Measurements from ENCODE around the gene ROMO1. TPM values are rescaled to one million over a fixed set of nuclear protein-coding genes. Genes with fewer than 3 reads are reported as not detected.
"Not testable (repeated sequence)": the region's sequence is repeated elsewhere in the genome, so short reads cannot be mapped to it uniquely, and the experiment has no call there.

The ROMO1 gene
- total and polyA plus RNA-seq, 11 donors = 120 to 591 (median 177) TPM

GRCh38 chr20:35704514-35705261, 5.5 kb downstream of the ROMO1 start:
- intact Hi-C loops (cut with DNase I) = loop anchor here in 1 of 10 donors (5.0 to 10.0 kb wide), 2 partner anchors 33 to 180 kb away; no protein-coding TSS in a partner anchor
- H3K36me3 ChIP-seq = peaks cover 0 to 94% (median 90%) of the 10 kb centered on the region in 9 donors
- DNase-seq (no peak), ATAC-seq (no peak)
- no peaks in the 10 kb centered on the region for H3K27me3 ChIP-seq
- peaks cover 0 to 31% (median 16%) of the 10 kb centered on the region in 12 donors for H3K4me1 ChIP-seq
- TF ChIP-seq POLR2A (IDR thresholded peaks at IDR 0.05) (no peak), CTCF (IDR thresholded peaks at IDR 0.05) (no peak)
- 85 to 89% (median 88%) methylated on average over 5 of the region's 5 CpGs for WGBS, 4 donors
- no peak overlapping the region for H3K27ac ChIP-seq
- no peak overlapping the region for H3K4me3 ChIP-seq
- H3K9me3 ChIP-seq = no peaks in the 10 kb centered on the region

DNA sequence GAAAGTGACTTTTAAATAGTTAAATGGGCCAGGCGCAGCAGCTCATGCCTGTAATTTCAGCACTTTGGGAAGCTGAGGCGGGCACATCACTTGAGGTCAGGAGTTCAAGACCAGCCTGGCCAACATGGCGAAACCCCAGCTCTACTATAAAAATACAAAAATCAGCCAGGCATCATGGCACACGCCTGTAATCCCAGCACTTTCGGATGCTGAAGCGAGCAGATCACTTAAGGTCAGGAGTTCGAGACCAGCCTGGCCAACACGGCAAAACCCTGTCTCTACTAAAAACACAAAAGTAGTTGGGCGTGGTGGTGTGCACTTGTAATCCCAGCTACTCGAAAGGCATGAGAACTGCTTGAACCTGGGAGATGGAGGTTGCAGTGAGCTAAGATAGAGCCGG, 6.7 kb downstream of the ROMO1 start:
- not testable (repeated sequence) for H3K27ac ChIP-seq, H3K27me3 ChIP-seq, H3K4me3 ChIP-seq, DNase-seq, ATAC-seq, H3K9me3 ChIP-seq
- 82 to 90% (median 89%) methylated on average over 11 of the region's 11 CpGs for WGBS, 4 donors
- Histone ChIP-seq H3K36me3 (peaks cover 0 to 100% (median 99%) of the 10 kb centered on the region in 9 donors), H3K4me1 (peaks cover 0 to 32% (median 19%) of the 10 kb centered on the region in 12 donors)
- intact Hi-C loops (cut with DNase I) = loop anchor here in 1 of 10 donors (10.0 kb wide), 1 partner anchor 179 kb away; no protein-coding TSS in a partner anchor

DNA sequence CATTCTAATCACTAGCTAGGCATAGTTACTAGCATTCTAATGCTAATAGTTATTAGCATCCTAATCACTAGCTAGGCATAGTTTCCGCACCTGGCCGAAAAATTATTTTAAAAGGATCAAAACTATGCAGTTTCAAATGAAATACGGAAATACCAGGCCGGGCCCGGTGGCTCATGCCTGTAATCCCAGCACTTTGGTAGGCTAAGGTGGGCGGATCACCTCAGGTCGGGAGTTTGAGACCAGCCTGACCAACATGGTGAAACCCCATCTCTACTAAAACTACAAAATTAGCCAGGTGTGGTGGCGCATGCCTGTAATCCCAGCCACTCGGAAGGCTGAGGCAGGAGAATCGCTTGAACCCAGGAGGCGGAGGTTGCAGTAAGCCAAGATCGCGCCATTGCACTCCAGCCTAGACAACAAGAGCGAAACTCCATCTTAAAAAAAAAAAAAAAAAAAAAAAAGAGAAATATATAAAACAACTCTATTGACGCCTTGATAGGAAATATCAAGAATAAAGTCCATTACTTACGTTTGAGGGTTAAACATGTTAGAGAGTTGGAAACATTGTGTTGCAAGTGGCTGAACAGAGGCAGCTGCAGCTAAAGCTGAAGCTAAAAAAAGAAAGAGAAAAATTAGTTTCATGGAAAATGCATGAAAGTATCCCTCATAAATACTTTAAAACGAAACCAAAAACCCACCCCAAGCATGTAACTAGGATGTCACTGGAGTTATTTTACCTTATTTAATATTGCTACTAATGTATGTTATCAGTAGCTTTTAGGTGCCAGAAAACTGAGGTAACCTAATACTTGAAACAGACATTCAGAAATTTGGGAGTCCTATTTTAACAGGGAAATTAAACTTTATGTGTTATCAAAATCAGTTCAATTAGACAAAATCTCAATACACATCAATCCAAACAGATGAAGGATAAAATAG, 7.7 kb downstream of the ROMO1 start:
- not testable (repeated sequence) for DNase-seq, H3K27ac ChIP-seq, H3K27me3 ChIP-seq, H3K9me3 ChIP-seq, ATAC-seq, H3K4me3 ChIP-seq
- H3K36me3 ChIP-seq = peaks cover 0 to 100% (median 100%) of the 10 kb centered on the region in 9 donors
- H3K4me1 ChIP-seq = peaks cover 0 to 38% (median 28%) of the 10 kb centered on the region in 12 donors
- 88 to 92% (median 90%) methylated on average over 17 of the region's 17 CpGs for WGBS, 4 donors
- intact Hi-C loops (cut with DNase I) = loop anchor here in 1 of 10 donors (10.0 kb wide), 1 partner anchor 178 kb away; no protein-coding TSS in a partner anchor

DNA sequence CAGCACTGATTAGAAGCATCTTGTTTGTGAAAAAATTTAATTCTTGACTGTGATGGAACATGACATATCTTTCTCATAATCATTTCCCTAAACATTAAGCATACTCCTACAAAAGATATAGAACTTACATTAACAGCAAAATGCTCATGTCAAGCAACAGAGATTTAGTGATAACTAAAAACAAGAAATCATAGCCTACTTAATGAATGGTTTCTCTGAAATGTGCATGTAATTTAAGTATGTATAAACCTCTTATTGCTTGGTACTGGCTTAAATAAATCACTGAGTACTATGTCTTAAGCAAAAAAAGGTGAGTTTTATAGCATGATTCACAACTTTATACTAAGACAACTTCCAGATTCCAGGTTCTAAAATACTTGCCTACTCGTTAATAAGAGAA, 9.3 kb downstream of the ROMO1 start:
- no peak for DNase-seq
- WGBS, 4 donors = 19 to 39% (median 21%) methylated on average over 1 of the region's 1 CpG
- no peak for TF ChIP-seq POLR2A (IDR thresholded peaks at IDR 0.05)
- Histone ChIP-seq H3K27me3 (no peaks in the 10 kb centered on the region), H3K27ac (no peak overlapping the region), H3K4me1 (peaks cover 0 to 39% (median 30%) of the 10 kb centered on the region in 12 donors), H3K36me3 (peaks cover 0 to 100% (median 100%) of the 10 kb centered on the region in 9 donors), H3K9me3 (no peaks in the 10 kb centered on the region), H3K4me3 (no peak overlapping the region)
- intact Hi-C loops (cut with DNase I) = loop anchor here in 2 of 10 donors (2.0 to 10.0 kb wide), 2 partner anchors 26 to 176 kb away; no protein-coding TSS in a partner anchor
- no peak for ATAC-seq

DNA sequence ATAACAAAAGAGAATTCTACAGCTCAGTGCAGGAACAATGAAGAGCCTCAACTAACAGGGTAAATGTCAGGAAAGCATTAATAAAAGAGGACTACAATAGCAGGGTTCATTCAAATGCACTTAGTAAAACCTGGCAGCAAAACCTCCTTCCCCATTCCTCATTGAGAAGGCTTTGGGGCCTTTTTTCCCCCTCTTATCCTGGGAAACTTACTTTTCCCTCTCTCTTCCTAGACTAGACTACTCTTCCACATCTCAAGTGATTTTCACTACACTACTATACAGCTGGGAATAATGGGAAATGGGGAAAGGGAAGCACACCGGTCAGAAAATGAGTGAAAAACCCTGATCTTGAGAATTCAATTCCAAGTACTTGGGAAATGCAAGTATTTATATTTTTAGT, 10.1 kb downstream of the ROMO1 start:
- no peaks in the 10 kb centered on the region for H3K9me3 ChIP-seq
- ATAC-seq (no peak), DNase-seq (no peak)
- no peak overlapping the region for H3K27ac ChIP-seq
- H3K4me1 ChIP-seq = peaks cover 0 to 42% (median 30%) of the 10 kb centered on the region in 12 donors
- no peaks in the 10 kb centered on the region for H3K27me3 ChIP-seq
- no peak overlapping the region for H3K4me3 ChIP-seq
- TF ChIP-seq CTCF (IDR thresholded peaks at IDR 0.05) = no peak
- TF ChIP-seq POLR2A (IDR thresholded peaks at IDR 0.05) = no peak
- 76 to 84% (median 79%) methylated on average over 1 of the region's 1 CpG for WGBS, 4 donors
- peaks cover 0 to 100% (median 100%) of the 10 kb centered on the region in 9 donors for H3K36me3 ChIP-seq
- intact Hi-C loops (cut with DNase I) = loop anchor here in 2 of 10 donors (2.0 to 10.0 kb wide), 2 partner anchors 26 to 176 kb away; no protein-coding TSS in a partner anchor
